Stomach (tissue), 9 donors: Measurements from ENCODE around the gene PRRC1. TPM values are rescaled to one million over a fixed set of nuclear protein-coding genes. Genes with fewer than 3 reads are reported as not detected.

Experiments
- DNase-seq, 2 donors: peaks; one replicate each; pipeline versions ENCODE4 v3.0.0 to v3.0.0-alpha.2; 2013 to 2019
- H3K27ac ChIP-seq, 5 donors: fragments of 200-600 bp in 4 of 5; sonication (generic) in 4 of 5; one replicate each; pipeline ENCODE4 v1.5.1; 2013 to 2019; ENCODE audit warnings: mild to moderate bottlenecking in 1 of 5, moderate library complexity in 1 of 5
- H3K27me3 ChIP-seq, 3 donors: fragments of 200-600 bp; sonication (generic); one replicate each; pipeline ENCODE4 v1.5.1; 2017 to 2019; ENCODE audit warnings: mixed run types in 1 of 3
- H3K36me3 ChIP-seq, 4 donors: fragments of 200-600 bp; sonication (generic); 1 replicate in 3 of 4; 2 replicates in 1 of 4; pipeline ENCODE4 v1.5.1; 2016 to 2019
- H3K4me1 ChIP-seq, 4 donors: fragments of 200-600 bp; sonication (generic); one replicate each; pipeline ENCODE4 v1.5.1; 2016 to 2019
- H3K4me3 ChIP-seq, 4 donors: fragments of 200-600 bp; sonication (generic) in 3 of 4; one replicate each; pipeline ENCODE4 v1.5.1; 2016 to 2019; ENCODE audit warnings: mild to moderate bottlenecking in 1 of 4
- H3K9me3 ChIP-seq, 4 donors: fragments of 200-600 bp; sonication (generic); one replicate each; pipeline ENCODE4 v1.5.1; 2016 to 2019
- EP300 ChIP-seq: sonication (generic); formaldehyde crosslinking; IDR thresholded peaks from one replicate; pipeline ENCODE4 v1.6.1; 2017; ENCODE audit warnings: antibody characterized with exemption
- POLR2A ChIP-seq, 4 donors: fragments of 450-650 bp; IDR thresholded peaks; one replicate each; pipeline ENCODE4 v1.6.1; 2016; ENCODE audit warnings: antibody characterized with exemption in 4 of 4, control low read depth in 2 of 4, mild to moderate bottlenecking in 1 of 4, moderate library complexity in 1 of 4
- POLR2AphosphoS5 ChIP-seq, 3 donors: sonication (generic); formaldehyde crosslinking; IDR thresholded peaks; one replicate each; pipeline ENCODE4 v1.6.1; 2016; ENCODE audit warnings: antibody characterized with exemption in 3 of 3
- WGBS, 5 donors: extraction: QIAGEN DNeasy Blood & Tissue Kit in 3 of 5; methylation state at CpG; one replicate each; pipeline versions ENCODE4 v1.1.5 to v1.1.7; 2013 to 2018; 5-methylcytosine and 5-hydroxymethylcytosine counted together
- intact Hi-C: fragments of 100-400 bp; cut with DNase I; formaldehyde crosslinking; loops from one replicate; pipeline ENCODE4 v1.15.1; 2023; ENCODE audit warnings: low total_unique reads
- polyA plus RNA-seq, 3 donors: library from polyadenylated mRNA; stranded (reverse); fragments of 200-250 nt; gene quantifications; one replicate each; pipeline ENCODE4 v1.2.3, GENCODE V29; 2013
- total RNA-seq, 5 donors: library from RNA; depleted of rRNA; stranded (reverse); fragments of >200 nt; gene quantifications; one replicate each; pipeline versions ENCODE4 v1.1.0 to v1.2.3, GENCODE V29; 2014 to 2016
- TF ChIP-seq, protein P1 (sequence below), 7 experiments: fragments of 450-650 bp in 4 of 7; fragments of 200-600 bp in 3 of 7; sonication (generic) in 3 of 7; IDR thresholded peaks; one replicate each; pipeline ENCODE4 v1.5.1; 2016 to 2019; ENCODE audit warnings: antibody characterized with exemption in 7 of 7, control low read depth in 2 of 7, mild to moderate bottlenecking in 1 of 7
- donor health status: healthy with polysubstance abuse.
- donor health status: Bipolar disorder and iron deficiency.
- donor health status: healthy.

Gene PRRC1
- total and polyA plus RNA-seq, 8 donors, result 12.5 to 82.8 (median 30.5) TPM

DNA sequence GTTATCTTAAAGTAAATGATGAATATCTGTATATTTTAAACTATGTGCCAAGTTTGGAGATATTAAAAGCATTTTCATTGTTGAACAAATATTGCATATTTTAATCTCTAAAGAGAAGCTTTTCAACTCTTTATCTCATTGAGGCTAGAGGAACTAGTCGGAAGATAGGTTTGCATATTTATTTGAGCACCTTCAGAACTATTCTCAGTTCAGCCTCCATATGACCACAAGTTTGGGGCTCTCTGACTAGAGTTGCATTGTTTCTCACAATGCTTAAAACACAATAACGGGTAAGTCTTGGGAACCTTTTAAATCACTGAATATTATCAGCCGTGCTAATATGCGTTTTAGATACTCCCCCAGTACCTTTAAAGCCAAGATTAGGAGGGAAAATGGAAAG lies 84.2 kb downstream of the PRRC1 start:
- WGBS, 5 donors, result 33 to 66% (median 47%) methylated on average over 4 of the region's 4 CpGs
- no peak overlapping the region for H3K4me3 ChIP-seq
- peaks cover 0 to 13% (median 0%) of the 10 kb centered on the region in 4 donors for H3K4me1 ChIP-seq
- intact Hi-C loops, result no loop called here
- H3K27me3 ChIP-seq, result no peaks in the 10 kb centered on the region
- no peak overlapping the region for H3K27ac ChIP-seq
- no peaks in the 10 kb centered on the region for H3K9me3 ChIP-seq
- DNase-seq, result no peak
- TF ChIP-seq POLR2AphosphoS5 (IDR thresholded peaks at IDR 0.05) (no peak), EP300 (no peak)
- H3K36me3 ChIP-seq, result no peaks in the 10 kb centered on the region

DNA sequence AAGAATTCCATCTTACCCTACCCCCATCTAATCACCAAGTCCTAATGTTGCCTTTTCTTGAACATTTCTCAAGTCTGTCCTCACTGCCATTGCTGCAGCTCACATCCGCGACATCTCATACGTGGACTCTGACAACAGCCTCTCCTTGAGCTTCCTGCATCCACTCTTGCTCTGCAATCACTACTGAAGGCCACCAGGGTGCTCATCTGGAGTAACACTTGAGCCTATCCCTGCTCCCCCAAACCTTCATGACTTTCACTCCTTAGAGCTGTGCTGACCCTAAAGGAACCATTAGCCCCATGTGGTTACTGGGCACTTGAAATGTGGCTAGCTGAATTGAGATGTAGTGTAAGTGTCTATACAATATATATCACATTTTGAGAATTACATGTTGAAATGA lies 85.0 kb downstream of the PRRC1 start:
- intact Hi-C loops, result no loop called here
- Histone ChIP-seq H3K9me3 (no peaks in the 10 kb centered on the region), H3K36me3 (no peaks in the 10 kb centered on the region), H3K4me1 (peaks cover 0 to 13% (median 0%) of the 10 kb centered on the region in 4 donors), H3K27me3 (no peaks in the 10 kb centered on the region), H3K4me3 (no peak overlapping the region), H3K27ac (no peak overlapping the region)
- no peak for DNase-seq
- 96 to 99% (median 98%) methylated on average over 3 of the region's 3 CpGs for WGBS, 5 donors
- TF ChIP-seq POLR2A (IDR thresholded peaks at IDR 0.05) (no peak), POLR2AphosphoS5 (IDR thresholded peaks at IDR 0.05) (no peak), EP300 (no peak)
- TF ChIP-seq, protein P1, sequence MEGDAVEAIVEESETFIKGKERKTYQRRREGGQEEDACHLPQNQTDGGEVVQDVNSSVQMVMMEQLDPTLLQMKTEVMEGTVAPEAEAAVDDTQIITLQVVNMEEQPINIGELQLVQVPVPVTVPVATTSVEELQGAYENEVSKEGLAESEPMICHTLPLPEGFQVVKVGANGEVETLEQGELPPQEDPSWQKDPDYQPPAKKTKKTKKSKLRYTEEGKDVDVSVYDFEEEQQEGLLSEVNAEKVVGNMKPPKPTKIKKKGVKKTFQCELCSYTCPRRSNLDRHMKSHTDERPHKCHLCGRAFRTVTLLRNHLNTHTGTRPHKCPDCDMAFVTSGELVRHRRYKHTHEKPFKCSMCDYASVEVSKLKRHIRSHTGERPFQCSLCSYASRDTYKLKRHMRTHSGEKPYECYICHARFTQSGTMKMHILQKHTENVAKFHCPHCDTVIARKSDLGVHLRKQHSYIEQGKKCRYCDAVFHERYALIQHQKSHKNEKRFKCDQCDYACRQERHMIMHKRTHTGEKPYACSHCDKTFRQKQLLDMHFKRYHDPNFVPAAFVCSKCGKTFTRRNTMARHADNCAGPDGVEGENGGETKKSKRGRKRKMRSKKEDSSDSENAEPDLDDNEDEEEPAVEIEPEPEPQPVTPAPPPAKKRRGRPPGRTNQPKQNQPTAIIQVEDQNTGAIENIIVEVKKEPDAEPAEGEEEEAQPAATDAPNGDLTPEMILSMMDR (IDR thresholded peaks at IDR 0.05), result no peak

DNA sequence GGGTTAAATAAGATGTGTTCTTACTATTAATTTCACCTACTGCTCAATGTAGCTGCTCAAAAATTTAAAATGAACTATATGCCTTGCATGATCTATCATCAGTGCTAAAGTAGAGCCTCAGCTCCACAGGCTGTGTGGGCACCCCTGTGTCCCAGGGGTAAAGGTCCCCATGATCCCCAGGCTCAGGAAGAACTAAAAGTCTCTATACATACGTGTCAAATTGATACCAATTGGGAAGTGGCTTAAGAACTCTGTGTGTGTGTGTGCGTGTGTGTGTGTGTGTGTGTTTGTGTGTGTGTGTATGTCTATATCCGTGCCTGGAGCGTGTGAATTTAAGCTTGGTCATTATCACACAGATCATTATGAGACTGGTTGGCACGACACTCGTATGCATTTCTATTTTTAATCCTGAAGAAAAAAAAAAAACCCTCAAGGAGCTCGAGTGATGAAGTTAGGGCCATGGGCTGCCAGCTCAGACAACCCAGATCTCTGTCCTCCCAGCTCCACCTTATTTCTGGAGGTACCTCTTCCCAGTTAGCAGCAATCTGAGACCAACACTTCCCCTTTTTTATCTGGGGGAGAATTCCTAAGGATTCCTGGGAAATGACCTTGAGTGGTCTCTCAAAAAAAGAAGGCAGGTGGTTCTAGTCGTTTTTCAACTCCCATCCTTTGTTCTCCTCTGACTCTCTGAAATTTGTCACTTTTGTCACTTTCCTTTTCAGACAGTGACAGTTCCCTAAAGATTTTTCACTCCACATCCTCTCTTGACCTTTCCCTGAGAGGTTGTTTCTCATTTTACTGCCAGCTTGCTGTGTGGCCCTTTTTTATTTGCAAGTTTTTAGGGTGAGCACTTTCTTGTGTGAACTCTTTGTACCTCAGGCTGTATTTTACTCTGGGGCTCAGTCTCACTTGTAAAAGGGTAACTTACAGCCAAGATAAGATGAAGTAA lies 85.7 kb downstream of the PRRC1 start:
- Histone ChIP-seq H3K27ac (no peak overlapping the region), H3K36me3 (no peaks in the 10 kb centered on the region), H3K9me3 (no peaks in the 10 kb centered on the region), H3K4me3 (no peak overlapping the region), H3K27me3 (no peaks in the 10 kb centered on the region), H3K4me1 (peaks cover 0 to 13% (median 0%) of the 10 kb centered on the region in 4 donors)
- no peak for TF ChIP-seq EP300
- TF ChIP-seq, protein P1 (IDR thresholded peaks at IDR 0.05), result no peak
- intact Hi-C loops, result no loop called here
- 45 to 60% (median 53%) methylated on average over 8 of the region's 8 CpGs for WGBS, 5 donors
- DNase-seq, result no peak

Other genes with a start within 250 kb of the PRRC1 start
- 1 to 10 TPM in 1 of 5 donors, under 1 TPM in 1, not detected in 3; under 0.01 to 2.0 TPM for gene MEGF10, start 226.8 kb upstream of the PRRC1 start, total RNA-seq
- gene MEGF10, start 226.8 kb upstream of the PRRC1 start, polyA plus RNA-seq, result under 1 TPM in 1 of 3 donors, not detected in 2; 0.05 TPM
- not detected for gene CTXN3, start 131.4 kb downstream of the PRRC1 start, total RNA-seq
- not detected for gene CTXN3, start 131.4 kb downstream of the PRRC1 start, polyA plus RNA-seq
- gene CCDC192, start 185.8 kb downstream of the PRRC1 start, total RNA-seq, result 1 to 10 TPM in 1 of 5 donors, not detected in 4; 2.2 TPM
- gene CCDC192, start 185.8 kb downstream of the PRRC1 start, polyA plus RNA-seq, result under 1 TPM in 1 of 3 donors, not detected in 2; 0.10 TPM